ENCODE results near the gene UTF1. TPM values are rescaled to one million over a fixed set of nuclear protein-coding genes. Genes with fewer than 3 reads are reported as not detected.

The UTF1 gene
- total RNA-seq, 4 donors from 2014 or later, result not detected

DNA sequence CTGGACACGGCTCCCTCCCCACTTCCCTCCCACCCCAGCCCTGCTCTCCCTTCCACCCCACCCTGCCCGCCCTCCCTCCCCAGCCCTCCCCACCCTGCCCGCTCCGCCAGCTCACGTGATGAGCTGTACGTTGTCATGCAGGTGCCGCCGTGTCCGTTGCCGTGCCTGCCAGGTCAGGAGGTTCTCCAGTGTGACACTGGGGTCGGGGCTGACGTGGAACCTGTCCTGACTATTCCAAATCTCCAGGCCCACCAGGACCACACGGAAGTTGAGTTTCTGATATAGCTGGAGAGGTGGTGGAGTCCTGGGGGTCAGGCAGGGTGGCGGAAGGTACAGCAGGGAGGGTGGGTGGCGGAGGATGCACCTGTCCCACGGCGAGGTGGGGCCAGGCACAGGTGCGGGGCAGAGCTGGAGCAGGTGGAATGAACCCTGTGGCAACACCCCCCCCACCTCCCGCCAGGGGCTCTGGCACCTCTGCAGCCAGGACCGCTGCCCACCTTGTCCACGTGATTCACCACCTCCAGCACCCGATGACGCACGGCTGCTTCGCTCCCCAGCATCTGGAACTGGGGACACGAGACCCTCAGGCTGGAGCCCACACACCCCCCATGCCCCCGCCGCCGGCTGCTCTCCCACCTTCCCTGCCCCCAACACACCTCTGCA lies 42.4 kb downstream of the UTF1 start:
- Histone ChIP-seq H3K27me3 (no peaks in the 10 kb centered on the region), H3K36me3 (no peaks in the 10 kb centered on the region), H3K9me3 (no peaks in the 10 kb centered on the region), H3K4me3 (replicated peaks in 1 of 3) (no peak overlapping the region), H3K4me1 (peaks cover 6 to 12% of the 10 kb centered on the region in 2 donors), H3K27ac (no peak overlapping the region)
- WGBS, 2 donors, result 85 to 90% methylated on average over 21 to 22 of the region's 29 CpGs
- DNase-seq, result no peak
- no peak for TF ChIP-seq POLR2A (IDR thresholded peaks at IDR 0.05)
- TF ChIP-seq, protein P1, sequence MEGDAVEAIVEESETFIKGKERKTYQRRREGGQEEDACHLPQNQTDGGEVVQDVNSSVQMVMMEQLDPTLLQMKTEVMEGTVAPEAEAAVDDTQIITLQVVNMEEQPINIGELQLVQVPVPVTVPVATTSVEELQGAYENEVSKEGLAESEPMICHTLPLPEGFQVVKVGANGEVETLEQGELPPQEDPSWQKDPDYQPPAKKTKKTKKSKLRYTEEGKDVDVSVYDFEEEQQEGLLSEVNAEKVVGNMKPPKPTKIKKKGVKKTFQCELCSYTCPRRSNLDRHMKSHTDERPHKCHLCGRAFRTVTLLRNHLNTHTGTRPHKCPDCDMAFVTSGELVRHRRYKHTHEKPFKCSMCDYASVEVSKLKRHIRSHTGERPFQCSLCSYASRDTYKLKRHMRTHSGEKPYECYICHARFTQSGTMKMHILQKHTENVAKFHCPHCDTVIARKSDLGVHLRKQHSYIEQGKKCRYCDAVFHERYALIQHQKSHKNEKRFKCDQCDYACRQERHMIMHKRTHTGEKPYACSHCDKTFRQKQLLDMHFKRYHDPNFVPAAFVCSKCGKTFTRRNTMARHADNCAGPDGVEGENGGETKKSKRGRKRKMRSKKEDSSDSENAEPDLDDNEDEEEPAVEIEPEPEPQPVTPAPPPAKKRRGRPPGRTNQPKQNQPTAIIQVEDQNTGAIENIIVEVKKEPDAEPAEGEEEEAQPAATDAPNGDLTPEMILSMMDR (IDR thresholded peaks at IDR 0.05), result no peak
- intact Hi-C loops (cut with DNase I), result no loop called here

DNA sequence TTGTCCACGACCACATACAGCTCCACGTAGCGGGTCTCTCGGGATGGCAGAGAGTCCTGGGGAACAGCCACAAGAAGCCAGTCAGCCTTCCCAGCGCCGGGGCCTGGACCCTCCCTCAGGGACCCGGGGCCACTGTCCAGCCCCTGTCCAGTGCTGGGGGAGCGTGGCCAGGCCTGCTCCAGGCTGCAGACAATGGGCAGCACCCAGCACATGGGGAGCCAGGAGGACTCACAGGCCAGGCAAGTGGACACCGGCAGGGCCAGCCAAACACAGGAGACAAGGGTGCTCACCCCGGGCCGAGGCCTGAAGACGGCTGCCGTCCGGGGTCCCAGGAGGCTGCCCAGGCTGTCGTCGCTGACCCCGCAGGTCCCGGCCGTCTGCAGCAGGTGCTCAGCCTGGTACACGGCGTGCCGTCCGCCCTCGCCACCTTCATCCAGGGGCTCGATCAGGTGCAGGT lies 43.0 kb downstream of the UTF1 start:
- TF ChIP-seq, protein P1 (IDR thresholded peaks at IDR 0.05), result no peak
- no peak for TF ChIP-seq POLR2A (IDR thresholded peaks at IDR 0.05)
- 89 to 93% methylated on average over 6 to 9 of the region's 25 CpGs for WGBS, 2 donors

DNA sequence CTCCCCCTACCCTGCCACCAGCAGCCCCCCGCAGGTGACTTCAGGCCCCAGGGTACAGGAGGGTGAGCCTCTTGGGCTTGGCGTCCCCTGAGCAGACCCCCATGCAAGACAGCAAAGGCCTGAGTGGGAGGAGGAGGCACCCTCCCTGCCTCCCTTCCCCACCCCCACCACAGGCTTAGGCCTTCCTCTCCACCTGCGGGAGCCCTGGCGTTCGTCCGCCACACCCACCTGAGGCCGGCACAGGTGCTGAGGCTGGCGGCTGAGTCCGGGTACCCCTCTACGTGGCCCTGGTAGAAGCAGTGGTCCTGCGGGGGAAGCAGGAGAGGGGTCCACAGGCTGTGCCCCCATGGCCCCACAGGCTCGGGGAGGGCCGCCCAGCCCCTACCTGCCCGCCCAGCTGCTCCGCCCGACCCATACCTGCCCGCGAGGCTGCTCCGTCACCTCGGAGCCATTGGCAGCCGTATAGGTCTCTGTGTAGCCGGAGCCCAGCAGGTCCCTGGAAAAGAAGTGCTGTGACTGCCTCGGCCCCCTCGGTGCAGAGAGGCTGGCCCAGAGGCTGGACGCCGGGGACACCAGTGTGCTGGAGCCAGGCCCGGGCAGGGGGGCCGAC lies 43.6 kb downstream of the UTF1 start:
- H3K27ac ChIP-seq, result no peak overlapping the region
- H3K4me3 ChIP-seq (replicated peaks in 1 of 3), result no peak overlapping the region
- no peaks in the 10 kb centered on the region for H3K9me3 ChIP-seq
- no peaks in the 10 kb centered on the region for H3K36me3 ChIP-seq
- peaks cover 6 to 12% of the 10 kb centered on the region in 2 donors for H3K4me1 ChIP-seq
- DNase-seq, result no peak
- 89 to 92% methylated on average over 3 to 19 of the region's 28 CpGs for WGBS, 2 donors
- intact Hi-C loops (cut with DNase I), result no loop called here
- H3K27me3 ChIP-seq, result no peaks in the 10 kb centered on the region
- TF ChIP-seq, protein P1 (IDR thresholded peaks at IDR 0.05), result no peak
- TF ChIP-seq POLR2A (IDR thresholded peaks at IDR 0.05), result no peak

More for the DNA sequence above, 43.0 kb downstream of the UTF1 start:
- H3K27ac ChIP-seq, result no peak overlapping the region
- no peaks in the 10 kb centered on the region for H3K36me3 ChIP-seq
- no peaks in the 10 kb centered on the region for H3K27me3 ChIP-seq
- intact Hi-C loops (cut with DNase I), result no loop called here
- no peak overlapping the region for H3K4me3 ChIP-seq (replicated peaks in 1 of 3)
- no peak for DNase-seq
- H3K9me3 ChIP-seq, result no peaks in the 10 kb centered on the region
- H3K4me1 ChIP-seq, result peaks cover 6 to 12% of the 10 kb centered on the region in 2 donors

DNA sequence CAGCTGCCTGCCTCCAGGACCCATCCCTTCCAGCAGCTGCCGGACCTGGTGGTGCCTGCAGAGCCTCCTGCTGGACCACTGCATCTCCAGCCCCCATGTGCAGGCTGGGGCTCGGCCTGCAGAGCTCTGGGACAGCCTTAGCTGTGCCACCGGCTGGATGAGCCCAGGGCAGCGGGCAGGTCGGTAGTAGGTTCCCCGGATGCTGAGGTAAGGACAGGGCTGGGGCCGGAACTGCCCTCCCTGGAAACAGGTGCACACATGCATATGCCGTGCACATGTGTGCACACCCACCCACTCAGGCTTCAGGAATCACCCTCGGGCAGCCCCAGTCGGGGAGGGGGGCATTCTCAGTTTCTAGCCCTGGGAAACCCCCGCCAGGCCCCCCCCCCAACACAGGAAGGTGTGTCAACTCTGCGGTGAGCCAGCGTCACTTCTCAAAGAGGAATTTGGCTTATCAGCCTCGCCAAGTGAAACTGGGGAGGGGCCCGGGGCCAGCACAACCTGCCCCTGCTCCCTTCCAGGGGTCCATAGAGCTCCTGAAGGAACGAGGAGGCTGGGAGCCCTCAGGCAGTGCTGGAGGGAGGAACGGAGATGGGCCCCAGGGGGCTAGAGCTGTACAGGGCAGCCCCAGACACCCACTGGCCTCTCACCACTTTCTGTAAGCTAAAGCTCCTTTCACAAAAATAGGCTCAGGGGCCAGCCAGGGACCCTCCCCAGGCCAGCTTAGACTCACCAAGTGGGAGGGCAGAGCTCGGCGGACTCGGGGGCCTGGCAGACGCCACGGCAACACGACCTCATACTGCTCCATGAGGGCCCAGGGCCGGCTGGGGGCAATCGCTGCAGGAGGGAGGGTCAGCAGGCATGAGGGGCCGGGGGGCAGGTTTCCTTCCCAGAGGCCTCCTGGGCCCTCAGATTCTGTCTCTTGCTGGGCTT lies 45.0 kb downstream of the UTF1 start:
- intact Hi-C loops (cut with DNase I), result no loop called here
- H3K36me3 ChIP-seq, result peaks cover 6 to 9% of the 10 kb centered on the region in 2 donors
- H3K4me1 ChIP-seq, result peaks cover 6 to 12% of the 10 kb centered on the region in 2 donors
- DNase-seq, result no peak
- no peaks in the 10 kb centered on the region for H3K9me3 ChIP-seq
- no peak overlapping the region for H3K27ac ChIP-seq
- TF ChIP-seq POLR2A (IDR thresholded peaks at IDR 0.05), result no peak
- TF ChIP-seq, protein P1 (IDR thresholded peaks at IDR 0.05), result no peak
- no peak overlapping the region for H3K4me3 ChIP-seq (replicated peaks in 1 of 3)
- 52 to 100% methylated on average over 1 to 10 of the region's 26 CpGs for WGBS, 2 donors
- no peaks in the 10 kb centered on the region for H3K27me3 ChIP-seq
